Medulla oblongata (tissue), 1 donor: Measurements from ENCODE around the gene ANO9.

Experiments
- DNase-seq: peaks from one replicate; pipeline ENCODE4 v3.0.0-alpha.2; 2015; ENCODE audit errors: extremely low spot score

The ANO9 gene

GRCh38 chr11:441418-442274 is at the start of gene ANO9:
Gene ANO9 (minus strand): TSS chr11:442011. CDS start chr11:441926, 85 bp downstream.
- DNase-seq = no peak

DNA sequence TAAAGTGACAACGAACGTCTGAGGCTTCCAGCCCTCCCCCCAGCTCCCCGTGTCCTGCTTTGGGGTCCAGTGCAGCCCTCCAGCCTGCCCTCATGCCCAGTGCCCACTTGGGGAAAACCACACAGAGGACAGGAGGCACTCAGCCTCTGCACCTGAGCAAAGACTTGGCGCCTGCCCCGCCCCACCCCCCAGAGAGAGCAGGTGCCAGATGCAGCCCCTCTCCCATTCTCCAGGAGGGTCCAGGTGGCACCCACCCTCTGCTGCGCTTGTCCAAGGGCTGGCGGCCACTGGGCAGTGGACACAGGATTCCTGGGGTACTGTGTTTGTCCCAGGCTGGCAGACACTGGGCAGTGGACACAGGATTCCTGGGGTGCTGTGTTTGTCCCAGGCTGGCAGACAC is 49.5 kb upstream of the ANO9 start:
- DNase-seq = no peak

GRCh38 chr11:490930-491260 is 49.1 kb upstream of the ANO9 start:
- no peak for DNase-seq

- no peak for DNase-seq
Observed at GRCh38 chr11:490186-490929, 48.5 kb upstream of the ANO9 start.

DNA sequence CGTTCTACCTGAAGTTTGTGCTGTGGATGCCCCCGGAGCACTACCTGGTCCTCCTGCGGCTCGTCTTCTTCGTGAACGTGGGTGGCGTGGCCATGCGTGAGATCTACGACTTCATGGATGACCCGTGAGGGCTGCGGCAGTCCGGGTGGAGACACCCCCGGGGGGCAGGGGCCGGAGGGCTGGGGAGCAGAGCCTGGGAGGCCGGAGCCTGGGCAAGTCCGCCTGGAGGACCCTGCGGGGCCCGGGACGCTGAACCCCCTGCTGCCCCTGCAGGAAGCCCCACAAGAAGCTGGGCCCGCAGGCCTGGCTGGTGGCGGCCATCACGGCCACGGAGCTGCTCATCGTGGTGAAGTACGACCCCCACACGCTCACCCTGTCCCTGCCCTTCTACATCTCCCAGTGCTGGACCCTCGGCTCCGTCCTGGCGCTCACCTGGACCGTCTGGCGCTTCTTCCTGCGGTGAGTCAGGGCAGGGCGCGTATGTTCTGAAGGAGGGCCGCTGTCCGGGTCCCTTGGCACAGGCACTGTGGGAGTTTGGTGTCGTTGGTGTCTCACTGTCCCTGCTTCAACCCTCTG is 47.9 kb upstream of the ANO9 start:
- no peak for DNase-seq

- DNase-seq = no peak
Observed at GRCh38 chr11:488992-489391, 47.2 kb upstream of the ANO9 start.

DNA sequence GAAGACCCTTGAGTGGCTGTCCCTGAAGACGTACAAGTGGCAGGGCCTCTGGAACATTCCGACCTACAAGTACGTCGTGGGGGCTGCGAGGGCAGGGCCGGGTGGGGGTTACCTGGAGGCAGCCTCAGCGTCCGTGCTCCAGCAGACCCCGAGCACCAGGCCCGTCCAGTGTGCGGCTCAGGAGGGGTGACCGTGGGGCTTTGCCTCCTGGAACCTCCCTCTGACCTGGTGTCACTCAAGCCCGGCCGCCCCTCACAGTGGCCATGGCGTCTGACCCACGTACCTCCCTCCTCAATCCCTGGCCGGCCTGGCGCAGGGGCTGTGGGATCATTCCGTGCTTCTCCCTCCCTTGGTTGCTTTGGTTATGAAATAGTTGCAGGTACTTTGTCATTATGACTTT is 46.8 kb upstream of the ANO9 start:
- DNase-seq = no peak

DNA sequence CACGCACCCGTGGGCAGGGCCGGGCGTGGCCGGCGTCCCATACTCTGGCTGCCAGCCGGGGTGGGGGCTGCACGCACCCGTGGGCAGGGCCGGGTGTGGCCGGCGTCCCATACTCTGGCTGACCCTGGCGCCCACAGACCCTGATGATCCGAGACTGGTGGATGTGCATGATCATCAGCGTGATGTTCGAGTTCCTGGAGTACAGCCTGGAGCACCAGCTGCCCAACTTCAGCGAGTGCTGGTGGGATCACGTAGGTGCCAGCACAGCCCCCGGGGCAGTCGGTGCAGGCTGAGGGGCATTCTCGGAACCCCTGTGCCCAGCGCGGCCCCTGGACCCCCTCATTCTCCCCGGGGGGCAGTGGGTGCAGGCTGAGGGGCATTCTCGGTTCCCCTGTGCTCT is 46.3 kb upstream of the ANO9 start:
- DNase-seq = no peak

DNA sequence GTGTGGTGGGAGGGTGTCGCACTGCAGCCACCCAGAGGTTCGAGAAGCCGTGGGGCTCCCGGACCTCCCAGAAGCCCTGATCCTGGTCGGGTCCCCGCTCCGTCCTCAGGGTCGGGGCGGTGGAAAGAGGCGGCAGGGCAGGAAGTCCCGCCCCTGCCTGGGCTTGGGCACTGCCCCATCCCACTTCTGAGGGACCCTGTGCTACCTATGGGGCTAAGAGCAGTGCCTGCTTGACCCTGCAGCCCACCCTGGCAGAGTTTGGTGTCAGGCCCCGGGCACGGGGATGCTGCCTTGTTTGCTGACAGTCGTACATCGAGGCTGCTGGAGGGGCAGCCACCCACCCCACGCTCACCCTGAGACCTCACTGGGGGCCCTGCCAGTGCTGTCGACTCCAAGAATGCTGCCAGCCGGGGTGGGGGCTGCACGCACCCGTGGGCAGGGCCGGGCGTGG is 45.8 kb upstream of the ANO9 start:
- no peak for DNase-seq

- DNase-seq = no peak
Observed at GRCh38 chr11:486189-486588, 44.4 kb upstream of the ANO9 start.

GRCh38 chr11:484616-485015 is 42.8 kb upstream of the ANO9 start:
- no peak for DNase-seq

- no peak for DNase-seq
Observed at GRCh38 chr11:479311-479710, 37.5 kb upstream of the ANO9 start.

GRCh38 chr11:477052-477715 is 35.4 kb upstream of the ANO9 start:
- DNase-seq = peak; percentile 55

GRCh38 chr11:476416-476815 is 34.6 kb upstream of the ANO9 start:
- no peak for DNase-seq

DNA sequence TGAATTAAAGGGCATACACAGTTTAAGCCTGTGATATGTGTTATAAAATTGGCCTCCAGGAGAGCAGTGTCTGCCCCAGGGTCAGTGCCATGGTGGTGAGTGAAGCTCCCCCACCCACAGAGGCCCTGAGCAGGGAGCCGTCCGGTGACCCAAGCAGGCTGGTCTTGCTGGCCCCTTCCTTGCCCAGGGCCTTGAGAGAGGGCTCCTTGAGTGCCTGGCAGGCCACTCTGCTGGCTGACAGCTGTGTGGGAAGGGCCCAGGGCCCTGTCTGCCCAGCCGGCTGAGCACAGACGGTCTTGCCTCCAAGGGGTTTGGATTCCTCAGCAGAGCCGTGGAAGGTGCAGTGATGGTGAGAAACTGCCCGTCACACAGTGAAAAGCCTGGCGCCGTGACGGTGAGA is 34.1 kb upstream of the ANO9 start:
- DNase-seq = peak; percentile 30

DNA sequence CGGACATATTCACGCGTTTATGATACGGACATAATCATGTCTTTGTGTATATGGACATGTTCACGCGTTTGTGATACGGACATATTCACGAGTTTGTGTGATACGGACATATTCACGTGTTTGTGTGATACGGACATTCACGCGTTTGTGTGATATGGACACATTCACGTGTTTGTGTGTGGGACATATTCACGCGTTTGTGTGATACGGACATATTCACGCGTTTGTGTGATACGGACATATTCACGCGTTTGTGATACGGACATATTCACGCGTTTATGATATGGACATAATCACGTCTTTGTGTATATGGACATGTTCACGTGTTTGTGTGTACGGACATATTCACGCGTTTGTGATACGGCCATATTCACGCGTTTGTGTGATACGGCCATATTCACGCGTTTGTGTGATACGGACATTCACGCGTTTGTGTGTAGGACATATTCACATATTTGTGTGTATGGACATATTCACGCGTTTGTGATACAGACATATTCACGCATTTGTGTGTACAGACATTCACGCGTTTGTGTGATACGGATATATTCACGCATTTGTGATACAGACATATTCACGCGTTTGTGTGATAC is 33.2 kb upstream of the ANO9 start:
- DNase-seq = no peak

DNA sequence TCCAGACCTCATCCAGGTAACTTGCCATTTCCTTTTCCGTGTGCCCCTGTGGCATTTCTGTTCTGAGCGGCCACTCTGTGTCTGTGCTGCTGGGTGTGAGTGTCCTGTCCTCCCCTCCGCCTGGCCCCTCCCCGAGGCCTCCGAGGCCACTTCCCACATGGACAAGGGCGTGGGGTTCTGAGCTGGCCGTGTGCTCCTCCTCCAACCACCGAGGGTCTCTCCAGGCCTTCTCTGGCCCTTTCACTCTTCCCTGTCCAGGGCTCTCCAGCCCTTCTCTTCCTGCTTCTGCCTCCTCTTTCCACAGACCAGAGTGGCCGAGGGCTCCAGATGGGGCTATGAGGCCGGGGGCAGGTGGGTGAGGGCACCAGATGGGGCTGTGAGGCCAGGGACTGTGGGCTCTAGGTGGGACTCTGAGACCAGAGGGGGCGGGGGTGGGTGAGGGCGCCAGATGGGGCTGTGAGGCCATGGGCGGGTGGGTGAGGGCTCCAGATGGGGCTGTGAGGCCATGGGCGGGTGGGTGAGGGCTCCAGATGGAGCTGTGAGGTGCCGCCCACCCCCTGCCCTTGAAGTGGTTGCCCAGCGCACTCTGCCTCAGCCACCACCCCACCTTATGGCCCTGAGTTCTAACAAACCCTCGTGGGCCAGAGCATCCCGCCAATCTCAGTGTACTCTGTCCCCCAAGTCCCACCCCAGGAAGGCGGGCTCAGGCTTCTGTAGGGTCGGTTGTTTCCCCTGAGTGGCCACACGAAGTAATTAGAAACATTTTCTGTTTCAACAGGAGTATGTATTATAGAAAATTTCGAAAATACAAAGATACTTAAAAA is 32.4 kb upstream of the ANO9 start:
- DNase-seq = no peak

DNA sequence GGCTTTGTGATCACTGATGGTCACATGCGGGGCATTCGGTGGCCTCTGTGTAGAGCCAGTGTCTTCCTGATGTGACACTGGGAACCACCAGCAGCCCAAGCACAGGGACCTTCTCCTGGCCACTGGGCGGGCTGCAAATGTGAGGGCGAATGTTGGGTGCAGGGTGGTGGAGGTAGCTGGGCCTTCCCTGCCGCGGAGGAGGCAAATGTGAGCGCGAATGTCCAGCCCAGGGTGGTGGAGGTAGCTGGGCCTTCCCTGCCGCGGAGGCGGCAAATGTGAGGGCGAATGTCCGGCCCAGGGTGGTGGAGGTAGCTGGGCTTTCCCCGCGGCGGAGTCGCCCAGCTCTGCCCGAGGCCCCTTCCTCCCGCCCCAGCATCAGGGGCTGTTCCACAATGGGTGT is 31.6 kb upstream of the ANO9 start:
- DNase-seq = no peak

DNA sequence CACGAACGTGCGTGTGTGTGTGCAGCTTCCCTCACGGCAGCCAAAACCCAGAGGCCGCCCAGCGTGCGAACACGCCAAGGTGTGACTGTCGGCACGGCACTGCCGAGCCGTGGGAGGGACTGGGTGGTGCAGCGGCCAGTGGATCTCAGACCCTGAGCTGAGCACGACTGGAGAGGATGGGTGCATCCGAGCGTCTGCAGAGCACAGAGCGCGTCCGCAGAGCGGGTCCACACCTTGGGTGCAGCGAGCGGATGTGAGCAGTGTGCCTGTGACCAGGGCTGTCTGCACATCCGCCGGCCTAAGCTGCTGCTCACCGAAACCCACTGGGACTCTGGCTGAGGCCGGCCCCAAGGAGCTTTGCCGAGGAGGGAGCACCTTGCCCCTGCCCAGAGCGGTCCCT is 31.0 kb upstream of the ANO9 start:
- no peak for DNase-seq

GRCh38 chr11:472272-472671 is 30.5 kb upstream of the ANO9 start:
- DNase-seq = no peak
